Measurements from ENCODE around the gene FAM199X.
"Not testable (repeated sequence)": the region's sequence is repeated elsewhere in the genome, so short reads cannot be mapped to it uniquely, and the experiment has no call there.

FAM199X gene

GRCh38 chrX:104183685-104184084 is 17.4 kb downstream of the FAM199X start:
- no peaks in the 10 kb centered on the region for H3K9me3 ChIP-seq (ENCODE audit: control insufficient read depth, low read length)

GRCh38 chrX:104187931-104188330 is 21.7 kb downstream of the FAM199X start:
- Histone ChIP-seq H3K36me3 (ENCODE audit: control insufficient read depth, insufficient read depth, low read length) (peaks cover 11% of the 10 kb centered on the region), H3K27ac (ENCODE audit: insufficient read depth, low read length, poor library complexity, severe bottlenecking) (no peak overlapping the region), H3K4me1 (ENCODE audit: control insufficient read depth, insufficient read depth, low read length, poor library complexity, severe bottlenecking) (no peaks in the 10 kb centered on the region), H3K9me3 (ENCODE audit: control insufficient read depth, low read length) (no peaks in the 10 kb centered on the region), H3K4me3 (ENCODE audit: insufficient read depth, low read depth, low read length, poor library complexity, severe bottlenecking) (no peak overlapping the region), H3K27me3 (replicated peaks; ENCODE audit: control insufficient read depth, insufficient read depth, low read length, poor library complexity, severe bottlenecking) (no peaks in the 10 kb centered on the region)
- no peak for DNase-seq

More at GRCh38 chrX:104183685-104184084, 17.4 kb downstream of the FAM199X start:
- H3K4me3 ChIP-seq (ENCODE audit: insufficient read depth, low read depth, low read length, poor library complexity, severe bottlenecking) = no peak overlapping the region
- no peak for DNase-seq
- H3K36me3 ChIP-seq (ENCODE audit: control insufficient read depth, insufficient read depth, low read length) = peaks cover 8% of the 10 kb centered on the region
- no peaks in the 10 kb centered on the region for H3K4me1 ChIP-seq (ENCODE audit: control insufficient read depth, insufficient read depth, low read length, poor library complexity, severe bottlenecking)
- no peaks in the 10 kb centered on the region for H3K27me3 ChIP-seq (replicated peaks; ENCODE audit: control insufficient read depth, insufficient read depth, low read length, poor library complexity, severe bottlenecking)
- H3K27ac ChIP-seq (ENCODE audit: insufficient read depth, low read length, poor library complexity, severe bottlenecking) = no peak overlapping the region

- no peak overlapping the region for H3K27ac ChIP-seq (ENCODE audit: insufficient read depth, low read length, poor library complexity, severe bottlenecking)
- no peaks in the 10 kb centered on the region for H3K4me1 ChIP-seq (ENCODE audit: control insufficient read depth, insufficient read depth, low read length, poor library complexity, severe bottlenecking)
- H3K27me3 ChIP-seq (replicated peaks; ENCODE audit: control insufficient read depth, insufficient read depth, low read length, poor library complexity, severe bottlenecking) = no peaks in the 10 kb centered on the region
- no peaks in the 10 kb centered on the region for H3K9me3 ChIP-seq (ENCODE audit: control insufficient read depth, low read length)
- H3K4me3 ChIP-seq (ENCODE audit: insufficient read depth, low read depth, low read length, poor library complexity, severe bottlenecking) = no peak overlapping the region
- no peak for DNase-seq
- H3K36me3 ChIP-seq (ENCODE audit: control insufficient read depth, insufficient read depth, low read length) = peaks cover 11% of the 10 kb centered on the region
These were observed 23.6 kb downstream of the FAM199X start for GRCh38 chrX:104189837-104190236.

GRCh38 chrX:104193485-104193884 is 27.2 kb downstream of the FAM199X start:
- Histone ChIP-seq H3K9me3 (ENCODE audit: control insufficient read depth, low read length) (no peaks in the 10 kb centered on the region), H3K27ac (ENCODE audit: insufficient read depth, low read length, poor library complexity, severe bottlenecking) (no peak overlapping the region), H3K27me3 (replicated peaks; ENCODE audit: control insufficient read depth, insufficient read depth, low read length, poor library complexity, severe bottlenecking) (no peaks in the 10 kb centered on the region)

GRCh38 chrX:104195013-104195412 is 28.8 kb downstream of the FAM199X start:
- no peak for DNase-seq
- Histone ChIP-seq H3K27ac (ENCODE audit: insufficient read depth, low read length, poor library complexity, severe bottlenecking) (no peak overlapping the region), H3K4me1 (ENCODE audit: control insufficient read depth, insufficient read depth, low read length, poor library complexity, severe bottlenecking) (no peaks in the 10 kb centered on the region), H3K4me3 (ENCODE audit: insufficient read depth, low read depth, low read length, poor library complexity, severe bottlenecking) (no peak overlapping the region), H3K27me3 (replicated peaks; ENCODE audit: control insufficient read depth, insufficient read depth, low read length, poor library complexity, severe bottlenecking) (no peaks in the 10 kb centered on the region), H3K36me3 (ENCODE audit: control insufficient read depth, insufficient read depth, low read length) (no peaks in the 10 kb centered on the region), H3K9me3 (ENCODE audit: control insufficient read depth, low read length) (no peaks in the 10 kb centered on the region)

More at GRCh38 chrX:104193485-104193884, 27.2 kb downstream of the FAM199X start:
- no peaks in the 10 kb centered on the region for H3K4me1 ChIP-seq (ENCODE audit: control insufficient read depth, insufficient read depth, low read length, poor library complexity, severe bottlenecking)
- peaks cover 3% of the 10 kb centered on the region for H3K36me3 ChIP-seq (ENCODE audit: control insufficient read depth, insufficient read depth, low read length)
- no peak for DNase-seq
- H3K4me3 ChIP-seq (ENCODE audit: insufficient read depth, low read depth, low read length, poor library complexity, severe bottlenecking) = no peak overlapping the region

GRCh38 chrX:104195489-104196084 is 29.3 kb downstream of the FAM199X start:
- no peaks in the 10 kb centered on the region for H3K27me3 ChIP-seq (replicated peaks; ENCODE audit: control insufficient read depth, insufficient read depth, low read length, poor library complexity, severe bottlenecking)
- H3K9me3 ChIP-seq (ENCODE audit: control insufficient read depth, low read length) = no peaks in the 10 kb centered on the region
- no peak overlapping the region for H3K4me3 ChIP-seq (ENCODE audit: insufficient read depth, low read depth, low read length, poor library complexity, severe bottlenecking)
- no peaks in the 10 kb centered on the region for H3K4me1 ChIP-seq (ENCODE audit: control insufficient read depth, insufficient read depth, low read length, poor library complexity, severe bottlenecking)
- H3K36me3 ChIP-seq (ENCODE audit: control insufficient read depth, insufficient read depth, low read length) = no peaks in the 10 kb centered on the region
- H3K27ac ChIP-seq (ENCODE audit: insufficient read depth, low read length, poor library complexity, severe bottlenecking) = no peak overlapping the region
- DNase-seq = no peak

- Histone ChIP-seq H3K9me3 (ENCODE audit: control insufficient read depth, low read length) (no peaks in the 10 kb centered on the region), H3K27ac (ENCODE audit: insufficient read depth, low read length, poor library complexity, severe bottlenecking) (no peak overlapping the region), H3K4me3 (ENCODE audit: insufficient read depth, low read depth, low read length, poor library complexity, severe bottlenecking) (no peak overlapping the region), H3K36me3 (ENCODE audit: control insufficient read depth, insufficient read depth, low read length) (no peaks in the 10 kb centered on the region), H3K27me3 (replicated peaks; ENCODE audit: control insufficient read depth, insufficient read depth, low read length, poor library complexity, severe bottlenecking) (no peaks in the 10 kb centered on the region), H3K4me1 (ENCODE audit: control insufficient read depth, insufficient read depth, low read length, poor library complexity, severe bottlenecking) (no peaks in the 10 kb centered on the region)
- no peak for DNase-seq
These were observed 39.3 kb downstream of the FAM199X start for GRCh38 chrX:104205548-104205947.

- no peak for DNase-seq
- no peaks in the 10 kb centered on the region for H3K36me3 ChIP-seq (ENCODE audit: control insufficient read depth, insufficient read depth, low read length)
- no peak overlapping the region for H3K4me3 ChIP-seq (ENCODE audit: insufficient read depth, low read depth, low read length, poor library complexity, severe bottlenecking)
- H3K9me3 ChIP-seq (ENCODE audit: control insufficient read depth, low read length) = no peaks in the 10 kb centered on the region
- no peak overlapping the region for H3K27ac ChIP-seq (ENCODE audit: insufficient read depth, low read length, poor library complexity, severe bottlenecking)
- H3K4me1 ChIP-seq (ENCODE audit: control insufficient read depth, insufficient read depth, low read length, poor library complexity, severe bottlenecking) = no peaks in the 10 kb centered on the region
- H3K27me3 ChIP-seq (replicated peaks; ENCODE audit: control insufficient read depth, insufficient read depth, low read length, poor library complexity, severe bottlenecking) = no peaks in the 10 kb centered on the region
These were observed 44.9 kb downstream of the FAM199X start for GRCh38 chrX:104211187-104211586.

- not testable (repeated sequence) for H3K27me3 ChIP-seq (replicated peaks; ENCODE audit: control insufficient read depth, insufficient read depth, low read length, poor library complexity, severe bottlenecking); H3K36me3 ChIP-seq (ENCODE audit: control insufficient read depth, insufficient read depth, low read length); H3K9me3 ChIP-seq (ENCODE audit: control insufficient read depth, low read length); H3K4me1 ChIP-seq (ENCODE audit: control insufficient read depth, insufficient read depth, low read length, poor library complexity, severe bottlenecking); H3K4me3 ChIP-seq (ENCODE audit: insufficient read depth, low read depth, low read length, poor library complexity, severe bottlenecking); H3K27ac ChIP-seq (ENCODE audit: insufficient read depth, low read length, poor library complexity, severe bottlenecking); DNase-seq
These were observed 63.8 kb downstream of the FAM199X start for GRCh38 chrX:104230060-104230459.

All from effector memory CD4-positive, alpha-beta T cell (primary cell).